ENCODE measurements around the gene LDB2. TPM values are rescaled to one million over a fixed set of nuclear protein-coding genes. Genes with fewer than 3 reads are reported as not detected.

LDB2 gene
- total RNA-seq, 2 donors from 2014 or later: 31.0 to 34.1 TPM

DNA sequence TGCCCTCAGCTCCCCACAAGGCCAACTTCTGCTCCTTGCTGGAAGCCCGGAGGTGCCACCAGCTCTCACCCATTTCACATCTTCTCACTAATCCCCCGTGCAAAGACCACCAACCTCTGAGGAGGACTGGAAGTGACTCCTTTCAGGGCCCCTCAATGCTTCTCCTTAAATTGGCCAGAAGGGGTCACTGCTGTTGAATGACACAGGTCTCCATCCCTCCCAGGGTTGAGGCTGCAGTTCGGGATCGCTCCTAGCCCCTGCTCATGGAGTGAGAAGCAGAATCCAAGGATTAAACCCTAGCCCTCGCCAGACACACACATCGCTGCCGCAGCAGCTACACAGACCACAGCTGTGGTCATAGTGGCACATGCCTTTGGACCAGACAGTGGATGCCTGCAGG, 392.7 kb downstream of the LDB2 start:
- H3K27ac ChIP-seq: no peak overlapping the region
- no peak overlapping the region for H3K4me3 ChIP-seq
- no peaks in the 10 kb centered on the region for H3K27me3 ChIP-seq (replicated peaks; ENCODE audit: insufficient read depth)
- peak; percentile 8 for TF ChIP-seq CTCF (IDR thresholded peaks at IDR 0.05)
- ATAC-seq (ENCODE audit: insufficient number of reproducible peaks, low FRiP score, low read depth) (no peak), DNase-seq (ENCODE audit: low spot score) (no peak)
- peaks cover 4% of the 10 kb centered on the region for H3K9me3 ChIP-seq
- H3K4me1 ChIP-seq (ENCODE audit: control insufficient read depth in 1 of 2, low read depth in 2 of 2): no peaks in the 10 kb centered on the region
- H3K36me3 ChIP-seq: no peaks in the 10 kb centered on the region

DNA sequence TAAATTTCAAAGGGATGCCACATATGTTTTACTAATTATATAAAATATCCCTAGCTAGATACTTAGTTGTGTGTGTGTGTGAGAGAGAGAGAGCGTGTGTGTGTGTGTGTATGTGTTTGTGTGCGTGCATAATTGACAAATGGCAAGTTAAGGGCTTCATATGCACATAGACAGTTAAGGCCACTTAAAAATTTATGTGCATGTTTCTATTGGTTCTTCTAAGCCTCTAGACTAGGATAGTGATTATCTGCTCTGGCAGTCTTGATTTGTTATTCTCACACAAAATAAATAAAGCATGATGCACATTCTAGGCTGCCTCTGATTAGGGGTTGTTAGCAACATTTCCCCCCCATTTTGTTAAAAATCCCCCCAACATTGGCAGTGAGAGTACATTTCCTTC, 393.2 kb downstream of the LDB2 start:
- no peaks in the 10 kb centered on the region for H3K36me3 ChIP-seq
- no peak for ATAC-seq (ENCODE audit: insufficient number of reproducible peaks, low FRiP score, low read depth)

DNA sequence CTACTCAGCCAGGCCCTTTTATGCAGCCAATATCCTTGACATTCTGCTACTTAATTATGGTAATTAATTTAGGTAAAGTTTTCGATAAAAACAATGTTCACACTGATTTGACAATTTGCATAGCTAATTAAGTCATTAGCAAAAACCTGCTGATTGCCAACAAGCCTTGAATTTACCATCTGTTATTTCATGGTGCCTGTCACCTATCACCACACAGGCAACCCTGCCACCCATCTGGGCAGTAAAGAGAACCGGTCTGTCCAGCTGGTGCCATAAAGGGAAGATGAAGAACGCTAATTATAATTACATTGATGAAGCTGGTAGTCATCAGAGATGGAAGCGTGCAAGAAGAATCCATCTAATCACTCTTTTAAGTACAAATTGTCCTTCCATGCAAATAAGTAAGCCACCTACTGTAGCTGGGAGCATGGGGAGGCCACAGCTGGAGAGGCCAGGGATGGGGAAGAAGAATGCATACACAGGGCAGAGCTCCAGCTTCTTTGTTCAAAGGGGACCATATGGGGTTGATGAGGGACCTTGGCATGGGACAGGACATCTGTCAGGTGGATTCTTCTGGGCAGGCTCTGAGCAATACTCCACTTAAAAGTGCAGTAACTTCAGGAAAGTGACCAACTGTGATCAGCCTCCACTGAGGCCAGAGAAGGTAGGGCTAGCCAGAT, 394.9 kb downstream of the LDB2 start:
- Histone ChIP-seq H3K4me1 (ENCODE audit: control insufficient read depth in 1 of 2, low read depth in 2 of 2) (no peaks in the 10 kb centered on the region), H3K27me3 (replicated peaks; ENCODE audit: insufficient read depth) (no peaks in the 10 kb centered on the region), H3K9me3 (no peaks in the 10 kb centered on the region), H3K27ac (no peak overlapping the region), H3K36me3 (no peaks in the 10 kb centered on the region), H3K4me3 (no peak overlapping the region)
- ATAC-seq (ENCODE audit: insufficient number of reproducible peaks, low FRiP score, low read depth) (no peak), DNase-seq (ENCODE audit: low spot score) (no peak)
- no peak for TF ChIP-seq CTCF (IDR thresholded peaks at IDR 0.05)

More for the DNA sequence above, 393.2 kb downstream of the LDB2 start:
- Histone ChIP-seq H3K27ac (no peak overlapping the region), H3K4me1 (ENCODE audit: control insufficient read depth in 1 of 2, low read depth in 2 of 2) (no peaks in the 10 kb centered on the region), H3K9me3 (peaks cover 4% of the 10 kb centered on the region), H3K27me3 (replicated peaks; ENCODE audit: insufficient read depth) (no peaks in the 10 kb centered on the region), H3K4me3 (no peak overlapping the region)
- DNase-seq (ENCODE audit: low spot score): no peak
- TF ChIP-seq CTCF (IDR thresholded peaks at IDR 0.05): no peak

- Histone ChIP-seq H3K27ac (no peak overlapping the region), H3K36me3 (no peaks in the 10 kb centered on the region), H3K4me3 (no peak overlapping the region), H3K9me3 (no peaks in the 10 kb centered on the region), H3K4me1 (ENCODE audit: control insufficient read depth in 1 of 2, low read depth in 2 of 2) (no peaks in the 10 kb centered on the region), H3K27me3 (replicated peaks; ENCODE audit: insufficient read depth) (no peaks in the 10 kb centered on the region)
- DNase-seq (ENCODE audit: low spot score) (no peak), ATAC-seq (ENCODE audit: insufficient number of reproducible peaks, low FRiP score, low read depth) (no peak)
- no peak for TF ChIP-seq CTCF (IDR thresholded peaks at IDR 0.05)
Measured at GRCh38 chr4:16498978-16499377, 399.5 kb downstream of the LDB2 start.

GRCh38 chr4:16496501-16496900, 401.9 kb downstream of the LDB2 start:
- H3K27ac ChIP-seq: no peak overlapping the region
- ATAC-seq (ENCODE audit: insufficient number of reproducible peaks, low FRiP score, low read depth): no peak

More at GRCh38 chr4:16496501-16496900, 401.9 kb downstream of the LDB2 start:
- Histone ChIP-seq H3K27me3 (replicated peaks; ENCODE audit: insufficient read depth) (no peaks in the 10 kb centered on the region), H3K36me3 (no peaks in the 10 kb centered on the region), H3K4me3 (no peak overlapping the region), H3K9me3 (no peaks in the 10 kb centered on the region), H3K4me1 (ENCODE audit: control insufficient read depth in 1 of 2, low read depth in 2 of 2) (no peaks in the 10 kb centered on the region)
- no peak for TF ChIP-seq CTCF (IDR thresholded peaks at IDR 0.05)
- DNase-seq (ENCODE audit: low spot score): no peak
